Endodermal cell (in vitro differentiated cells): ENCODE data around the gene OARD1. TPM values are rescaled to one million over a fixed set of nuclear protein-coding genes. Genes with fewer than 3 reads are reported as not detected.

Experiments used
- DNase-seq: peaks from one replicate; pipeline ENCODE4 v3.0.0-alpha.2; 2017
- H3K27ac ChIP-seq: 2 replicates; pipeline ENCODE4 v1.5.1; 2013; ENCODE audit warnings: mild to moderate bottlenecking, low read depth, low read length, moderate library complexity
- H3K27me3 ChIP-seq: 2 replicates; pipeline ENCODE4 v1.6.1; 2013; ENCODE audit warnings: mild to moderate bottlenecking, low read length, moderate library complexity; ENCODE audit not compliant: insufficient read depth, control insufficient read depth, poor library complexity, severe bottlenecking
- H3K36me3 ChIP-seq: 2 replicates; pipeline ENCODE4 v1.7.0; 2013; ENCODE audit warnings: mild to moderate bottlenecking, low read length, moderate library complexity; ENCODE audit not compliant: control insufficient read depth, insufficient read depth
- H3K4me1 ChIP-seq: one replicate; pipeline ENCODE4 v1.7.0; 2013; ENCODE audit warnings: low read length; ENCODE audit not compliant: control insufficient read depth, insufficient read depth
- H3K4me3 ChIP-seq: 2 replicates; pipeline ENCODE4 v1.5.1; 2013; ENCODE audit warnings: mild to moderate bottlenecking, low read length, moderate library complexity
- H3K9ac ChIP-seq: 2 replicates; pipeline ENCODE4 v1.6.1; 2013; ENCODE audit warnings: mild to moderate bottlenecking, low read length, moderate library complexity; ENCODE audit not compliant: poor library complexity, severe bottlenecking; ENCODE audit errors: extremely low read depth
- H3K9me3 ChIP-seq: 2 replicates; pipeline ENCODE4 v1.6.1; 2013; ENCODE audit warnings: mild to moderate bottlenecking, low read length, moderate library complexity; ENCODE audit not compliant: control insufficient read depth
- H3K27ac Mint-ChIP-seq: 2 replicates; pipeline ENCODE4 v1.8.0; 2020; ENCODE audit warnings: mixed read lengths
- H3K27me3 Mint-ChIP-seq: 2 replicates; pipeline ENCODE4 v1.8.0; 2021; ENCODE audit warnings: mild to moderate bottlenecking, mixed read lengths; ENCODE audit not compliant: insufficient read depth
- H3K36me3 Mint-ChIP-seq: 2 replicates; pipeline ENCODE4 v1.8.0; 2020; ENCODE audit warnings: low read depth, mixed read lengths
- H3K4me1 Mint-ChIP-seq: 2 replicates; pipeline ENCODE4 v1.8.0; 2020; ENCODE audit warnings: mixed read lengths
- H3K4me3 Mint-ChIP-seq: 2 replicates; pipeline ENCODE4 v1.8.0; 2020; ENCODE audit warnings: mild to moderate bottlenecking, moderate library complexity, mixed read lengths
- H3K9me3 Mint-ChIP-seq: 2 replicates; pipeline ENCODE4 v1.8.0; 2020; ENCODE audit warnings: mild to moderate bottlenecking, mixed read lengths
- CTCF ChIP-seq: fragments of 200-600 bp; sonication (generic); conservative IDR thresholded peaks from 2 replicates; pipeline ENCODE4 v1.5.0; 2021; ENCODE audit warnings: antibody characterized with exemption, mild to moderate bottlenecking
- WGBS, 2 experiments: methylation state at CpG; one replicate each; pipeline versions ENCODE4 v1.1.5 to v1.1.7; 2013; ENCODE audit warnings: missing lambda C conversion rate in 2 of 2, mixed read lengths in 1 of 2; ENCODE audit not compliant: insufficient coverage in 1 of 2, insufficient read length in 1 of 2; 5-methylcytosine and 5-hydroxymethylcytosine counted together
- total RNA-seq, 2 donors: library from RNA; stranded (reverse); fragmentation: NEBNext Ultra II Directional in 1 of 2; extraction: Animal tissue kit (Norgen Biotek cat#: 25700) in 1 of 2; gene quantifications; 2 replicates in 1 of 2; 3 replicates in 1 of 2; pipeline ENCODE4 v1.2.1, GENCODE V29; 2021

OARD1 gene
- total RNA-seq, 2 donors from 2014 or later, result 33.8 to 40.7 TPM

DNA sequence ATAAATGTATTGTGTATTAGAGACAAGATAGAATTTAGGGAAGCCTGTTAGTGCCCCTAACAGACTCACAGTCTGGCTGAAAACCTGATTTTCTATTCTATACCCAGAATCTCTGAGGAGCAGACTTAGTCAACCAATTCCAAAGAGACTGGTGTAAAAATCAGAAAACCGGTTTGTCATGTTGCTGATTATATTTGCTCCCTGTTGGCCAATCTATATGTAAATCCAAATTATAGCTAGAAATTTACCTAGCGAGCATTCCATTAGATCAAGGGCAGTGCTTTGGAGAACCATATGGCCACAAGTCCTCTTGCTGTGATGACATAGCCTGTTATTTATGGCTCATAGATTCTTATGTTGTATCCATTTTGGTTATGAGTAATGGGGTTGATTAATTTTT is 5.4 kb upstream of the OARD1 start:
- H3K27me3 ChIP-seq, result no peaks in the 10 kb centered on the region
- Mint-ChIP-seq H3K36me3 (peaks cover 36% of the 10 kb centered on the region), H3K4me3 (no peak overlapping the region), H3K27me3 (no peaks in the 10 kb centered on the region), H3K4me1 (peaks cover 48% of the 10 kb centered on the region), H3K27ac (no peak overlapping the region), H3K9me3 (no peaks in the 10 kb centered on the region)
- peaks cover 36% of the 10 kb centered on the region for H3K36me3 ChIP-seq
- no peak for TF ChIP-seq CTCF
- no peaks in the 10 kb centered on the region for H3K9me3 ChIP-seq
- H3K9ac ChIP-seq, result no peak overlapping the region
- 92 to 93% methylated on average over 2 of the region's 2 CpGs for WGBS, 2 experiments
- peaks cover 16% of the 10 kb centered on the region for H3K4me1 ChIP-seq
- H3K27ac ChIP-seq, result no peak overlapping the region
- no peak overlapping the region for H3K4me3 ChIP-seq
- DNase-seq, result no peak

- H3K36me3 ChIP-seq, result peaks cover 29% of the 10 kb centered on the region
- no peaks in the 10 kb centered on the region for H3K9me3 Mint-ChIP-seq
- H3K27me3 ChIP-seq, result no peaks in the 10 kb centered on the region
- WGBS, 2 experiments, result 86 to 95% methylated on average over 3 to 4 of the region's 4 CpGs
- TF ChIP-seq CTCF, result no peak
- no peaks in the 10 kb centered on the region for H3K9me3 ChIP-seq
- DNase-seq, result no peak
- H3K36me3 Mint-ChIP-seq, result peaks cover 28% of the 10 kb centered on the region
- no peak overlapping the region for H3K9ac ChIP-seq
- H3K27me3 Mint-ChIP-seq, result no peaks in the 10 kb centered on the region
- peak overlapping the region; percentile 78 for H3K4me3 Mint-ChIP-seq
- H3K4me3 ChIP-seq, result peak overlapping the region; percentile 98
- peaks cover 9% of the 10 kb centered on the region for H3K4me1 ChIP-seq
- H3K27ac Mint-ChIP-seq, result peak overlapping the region; percentile 75
- H3K4me1 Mint-ChIP-seq, result peaks cover 41% of the 10 kb centered on the region
- no peak overlapping the region for H3K27ac ChIP-seq
These were observed 3.8 kb upstream of the OARD1 start for GRCh38 chr6:41075651-41076626.

- Mint-ChIP-seq H3K9me3 (no peaks in the 10 kb centered on the region), H3K27ac (peak overlapping the region; percentile 86), H3K36me3 (peaks cover 18% of the 10 kb centered on the region), H3K4me3 (peak overlapping the region; percentile 78), H3K27me3 (no peaks in the 10 kb centered on the region), H3K4me1 (peaks cover 45% of the 10 kb centered on the region)
- no peak for TF ChIP-seq CTCF
- DNase-seq, result no peak
- Histone ChIP-seq H3K4me1 (peaks cover 9% of the 10 kb centered on the region), H3K36me3 (peaks cover 28% of the 10 kb centered on the region), H3K27me3 (no peaks in the 10 kb centered on the region), H3K9me3 (no peaks in the 10 kb centered on the region), H3K9ac (no peak overlapping the region), H3K4me3 (peak overlapping the region; percentile 98), H3K27ac (no peak overlapping the region)
- WGBS, 2 experiments, result 70 to 72% methylated on average over 8 to 11 of the region's 11 CpGs
These were observed 2.7 kb upstream of the OARD1 start for GRCh38 chr6:41074692-41075436.
